Panc1 (cell line): ENCODE data around the gene POU2F2. TPM values are rescaled to one million over a fixed set of nuclear protein-coding genes. Genes with fewer than 3 reads are reported as not detected.

ENCODE experiments used
- ATAC-seq: fragments of 200-7000 bp; cut with Tn5 transposase; 2 replicates; pipeline ENCODE4 v1.9.1; 2020; ENCODE audit warnings: mild to moderate bottlenecking, moderate library complexity
- BruUV-seq: library from RNA; stranded (reverse); fragments of 400-500 nt; replicated peaks from 2 replicates; lab custom pipeline; 2021; lab: Mats Ljungman, UMichigan
- CTCF ChIA-PET: fragments of 300-600 bp; sonication (Branson Sonifier 250); formaldehyde crosslinking; loops from one replicate; lab custom pipeline; 2022; ENCODE audit warnings: antibody characterized with exemption; lab: Charles Lee
- POLR2A ChIA-PET: fragments of 300-600 bp; sonication (Branson Sonifier 250); formaldehyde crosslinking; loops from one replicate; lab custom pipeline; 2022; ENCODE audit warnings: antibody characterized with exemption; lab: Charles Lee
- DNase-seq: peaks from one replicate; pipeline ENCODE4 v3.0.0-alpha.2; 2010; ENCODE audit warnings: low read depth, low spot score
- H3K27ac ChIP-seq: 2 replicates; pipeline ENCODE4 v1.5.1; 2011; ENCODE audit warnings: mild to moderate bottlenecking, low read length, inconsistent platforms
- H3K27me3 ChIP-seq: fragments of 200-500 bp; sonication (Bioruptor generic); 2 replicates; pipeline ENCODE4 v1.6.0; 2014; ENCODE audit warnings: low read length, inconsistent platforms; ENCODE audit not compliant: control insufficient read depth, insufficient read depth
- H3K36me3 ChIP-seq: fragments of 200-500 bp; sonication (Bioruptor generic); 2 replicates; pipeline ENCODE4 v1.5.1; 2014; ENCODE audit warnings: inconsistent platforms, mild to moderate bottlenecking, low read length, moderate library complexity; ENCODE audit not compliant: control insufficient read depth, insufficient read depth
- H3K4me1 ChIP-seq: 2 replicates; pipeline ENCODE4 v1.5.1; 2011; ENCODE audit warnings: inconsistent platforms, mild to moderate bottlenecking, low read length, moderate library complexity; ENCODE audit not compliant: control insufficient read depth, insufficient read depth
- H3K4me3 ChIP-seq, 2 experiments: 2 replicates each; pipeline ENCODE4 v1.5.1; 2011 to 2012; ENCODE audit warnings: low read depth in 2 of 2, low read length in 2 of 2, mild to moderate bottlenecking in 2 of 2, inconsistent platforms in 1 of 2, moderate library complexity in 1 of 2
- H3K9me3 ChIP-seq: fragments of 200-500 bp; sonication (Bioruptor generic); 2 replicates; pipeline ENCODE4 v1.5.1; 2014; ENCODE audit warnings: low read depth, mild to moderate bottlenecking, inconsistent platforms, low read length, moderate library complexity; ENCODE audit not compliant: control insufficient read depth, insufficient read depth
- CTCF ChIP-seq: fragments of 450-650 bp; IDR thresholded peaks from 2 replicates; pipeline ENCODE4 v1.5.1; 2017; ENCODE audit warnings: mild to moderate bottlenecking
- POLR2AphosphoS5 ChIP-seq: IDR thresholded peaks from 2 replicates; pipeline ENCODE4 v1.6.1; 2012; ENCODE audit warnings: mild to moderate bottlenecking, low read depth, low read length, moderate library complexity
- REST ChIP-seq, 2 experiments: IDR thresholded peaks; 2 replicates each; pipeline ENCODE4 v1.6.1; 2011 to 2012; ENCODE audit warnings: low read depth in 2 of 2, control low read depth in 1 of 2, low read length in 1 of 2, mild to moderate bottlenecking in 1 of 2, moderate library complexity in 1 of 2; ENCODE audit not compliant: insufficient read depth in 1 of 2
- SIN3A ChIP-seq: IDR thresholded peaks from 2 replicates; pipeline ENCODE4 v1.6.1; 2012; ENCODE audit warnings: low read depth, mild to moderate bottlenecking, low read length, moderate library complexity, borderline replicate concordance; ENCODE audit not compliant: insufficient read depth
- TCF7L2 ChIP-seq: IDR thresholded peaks from 2 replicates; pipeline ENCODE4 v1.6.1; 2011; ENCODE audit warnings: mild to moderate bottlenecking, low read depth, low read length, inconsistent platforms
- in situ Hi-C: cut with HindIII; loops from 2 replicates; pipeline ENCODE4 v1.10.0; 2016; ENCODE audit warnings: low sequenced_read_pairs, low pct_unique_long_range_greater_than_20kb
- intact Hi-C: fragments of 100-400 bp; cut with micrococcal nuclease; formaldehyde crosslinking; loops from one replicate; pipeline ENCODE4 v1.10.0; 2022; ENCODE audit not compliant: unreplicated experiment
- total RNA-seq: library from RNA; stranded (reverse); gene quantifications from one replicate; pipeline ENCODE4 v1.2.1, GENCODE V29; 2021; ENCODE audit not compliant: unreplicated experiment

POU2F2 gene
- total RNA-seq, 1 experiment from 2014 or later, result 0.10 TPM

- Histone ChIP-seq H3K27ac (no peak overlapping the region), H3K4me1 (no peaks in the 10 kb centered on the region), H3K27me3 (no peaks in the 10 kb centered on the region), H3K4me3 (no peak overlapping the region), H3K9me3 (no peaks in the 10 kb centered on the region), H3K36me3 (no peaks in the 10 kb centered on the region)
- BruUV-seq, result no TSS peak
- intact Hi-C loops (no loop called here), in situ Hi-C loops (no loop called here)
- POLR2A ChIA-PET, result interaction anchor here (0.7 kb wide), 1 partner anchor 29 kb away, joined by 3 read pairs; no protein-coding TSS in a partner anchor
- CTCF ChIA-PET, result no interaction called here
- DNase-seq, result no peak
- TF ChIP-seq POLR2AphosphoS5, result no peak
- TF ChIP-seq CTCF, result no peak
- TF ChIP-seq REST (IDR thresholded peaks at IDR 0.05; ENCODE audit: insufficient read depth in 1 of 2, low read depth in 2 of 2, low read length in 1 of 2), result no peak
- TF ChIP-seq TCF7L2, result no peak
- no peak for TF ChIP-seq SIN3A
- ATAC-seq, result no peak
Measured at GRCh38 chr19:42057846-42058245, 74.4 kb downstream of the POU2F2 start.

- BruUV-seq, result no TSS peak
- Histone ChIP-seq H3K9me3 (no peaks in the 10 kb centered on the region), H3K36me3 (no peaks in the 10 kb centered on the region), H3K4me1 (no peaks in the 10 kb centered on the region), H3K4me3 (no peak overlapping the region), H3K27ac (no peak overlapping the region), H3K27me3 (no peaks in the 10 kb centered on the region)
- no peak for TF ChIP-seq CTCF
- TF ChIP-seq REST (IDR thresholded peaks at IDR 0.05; ENCODE audit: insufficient read depth in 1 of 2, low read depth in 2 of 2, low read length in 1 of 2), result no peak
- TF ChIP-seq POLR2AphosphoS5, result no peak
- TF ChIP-seq SIN3A, result no peak
- TF ChIP-seq TCF7L2, result no peak
- POLR2A ChIA-PET, result no interaction called here
- intact Hi-C loops (no loop called here), in situ Hi-C loops (no loop called here)
- CTCF ChIA-PET, result no interaction called here
- ATAC-seq (no peak), DNase-seq (no peak)
Measured at GRCh38 chr19:42054205-42054604, 78.0 kb downstream of the POU2F2 start.
